HL-60 (cell line): ENCODE results near the gene PHKA1.

Experiments
- DNase-seq, 2 experiments: peaks; one replicate each; pipeline ENCODE4 v3.0.0-alpha.2; 2010 to 2020; ENCODE audit warnings: low read depth in 1 of 2, low spot score in 1 of 2
- H3K27ac ChIP-seq: fragments of 250-450 bp; sonication (Bioruptor Pico); replicated peaks from 2 replicates; pipeline ENCODE4 v1.5.1; 2020; ENCODE audit warnings: mild to moderate bottlenecking, moderate library complexity
- H3K27me3 ChIP-seq: fragments of 250-450 bp; sonication (Bioruptor Pico); 2 replicates; pipeline ENCODE4 v1.5.1; 2021; ENCODE audit warnings: mild to moderate bottlenecking, moderate library complexity; ENCODE audit not compliant: insufficient read depth, poor library complexity, severe bottlenecking
- H3K4me3 ChIP-seq: replicated peaks from 2 replicates; pipeline ENCODE4 v1.5.1; 2011; ENCODE audit warnings: mild to moderate bottlenecking, control low read depth, low read length; ENCODE audit not compliant: insufficient read depth
- CTCF ChIP-seq: IDR thresholded peaks from one replicate; pipeline ENCODE4 v1.5.1; 2011; ENCODE audit warnings: low read length, control low read depth, inconsistent platforms; ENCODE audit not compliant: insufficient read depth
- GABPA ChIP-seq: IDR thresholded peaks from 2 replicates; pipeline ENCODE4 v1.6.1; 2012; ENCODE audit warnings: low read depth
- POLR2AphosphoS5 ChIP-seq: IDR thresholded peaks from 2 replicates; pipeline ENCODE4 v1.6.1; 2012; ENCODE audit warnings: low read depth
- REST ChIP-seq: IDR thresholded peaks from 2 replicates; pipeline ENCODE4 v1.6.1; 2012; ENCODE audit warnings: low read depth; ENCODE audit not compliant: insufficient replicate concordance
- SPI1 ChIP-seq: IDR thresholded peaks from 2 replicates; pipeline ENCODE4 v1.6.1; 2012; ENCODE audit warnings: low read depth, mild to moderate bottlenecking, borderline replicate concordance

PHKA1 gene

GRCh38 chrX:72716766-72717165, 2.7 kb upstream of the PHKA1 start:
- TF ChIP-seq CTCF = no peak
- TF ChIP-seq GABPA = no peak
- TF ChIP-seq POLR2AphosphoS5 = no peak
- TF ChIP-seq REST = no peak
- TF ChIP-seq SPI1 = no peak
- no peak for DNase-seq
- no peak overlapping the region for H3K4me3 ChIP-seq

DNA sequence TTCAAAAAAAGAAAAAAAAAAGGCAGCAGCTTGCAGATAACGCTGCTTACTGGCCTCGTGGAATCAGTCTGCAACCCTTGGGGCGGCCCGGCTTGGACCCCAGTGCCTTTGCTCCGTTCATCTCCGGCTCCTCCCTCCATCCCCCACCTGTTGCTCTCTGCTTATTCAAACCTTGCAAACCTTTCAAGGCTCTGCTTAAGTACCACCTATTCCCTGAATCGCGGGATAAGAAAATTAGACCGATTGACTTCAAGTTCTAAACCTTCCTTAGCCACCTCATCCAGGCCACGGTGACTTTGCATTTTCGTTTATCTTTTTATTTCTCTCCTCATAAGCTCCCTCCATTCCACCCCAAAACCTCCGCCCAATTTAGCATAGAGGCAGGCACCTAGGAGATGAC, 1.4 kb upstream of the PHKA1 start:
- DNase-seq = no peak
- Histone ChIP-seq H3K27me3 (no peaks in the 10 kb centered on the region), H3K27ac (no peak overlapping the region), H3K4me3 (no peak overlapping the region)
- TF ChIP-seq CTCF (no peak), REST (no peak)

More at GRCh38 chrX:72716766-72717165, 2.7 kb upstream of the PHKA1 start:
- no peaks in the 10 kb centered on the region for H3K27me3 ChIP-seq
- no peak overlapping the region for H3K27ac ChIP-seq

DNA sequence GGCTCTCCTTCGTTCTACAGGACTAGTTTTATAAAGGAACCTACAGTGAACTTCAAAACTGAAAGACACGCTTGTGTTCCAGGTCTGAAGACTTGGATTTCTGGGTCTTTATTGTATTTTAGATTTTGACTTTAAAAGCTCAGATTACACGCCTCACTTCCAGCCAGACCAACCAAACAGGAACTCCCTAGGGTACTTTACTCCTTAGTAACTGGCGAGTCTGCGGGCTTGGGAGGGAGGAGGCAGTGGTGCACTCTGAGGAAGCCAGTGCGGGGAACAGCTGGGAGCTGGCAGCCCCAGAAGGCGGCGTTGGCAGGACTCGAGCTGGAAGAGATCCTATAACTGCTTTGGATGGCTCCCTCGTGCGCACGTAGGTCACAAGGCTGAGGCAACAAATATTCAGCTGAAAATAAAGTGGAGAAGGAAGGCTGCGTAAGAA, 391 bp upstream of the PHKA1 start:
- no peak overlapping the region for H3K4me3 ChIP-seq
- TF ChIP-seq GABPA = no peak
- no peak for TF ChIP-seq POLR2AphosphoS5
- TF ChIP-seq CTCF = no peak
- no peak for TF ChIP-seq REST
- TF ChIP-seq SPI1 = no peak
- H3K27ac ChIP-seq = no peak overlapping the region

More for the DNA sequence above, 391 bp upstream of the PHKA1 start:
- peak in 1 of 2 experiments; percentile 7 for DNase-seq
- no peaks in the 10 kb centered on the region for H3K27me3 ChIP-seq
